Upper lobe of left lung (tissue), 6 donors: Measurements from ENCODE around the gene EYA2. TPM values are rescaled to one million over a fixed set of nuclear protein-coding genes. Genes with fewer than 3 reads are reported as not detected.

ENCODE experiments used
- ATAC-seq, 2 donors: fragments of 200-7000 bp; cut with Tn5 transposase; one replicate each; pipeline ENCODE4 v1.9.1; 2022; ENCODE audit warnings: mild to moderate bottlenecking in 2 of 2, moderate library complexity in 2 of 2; ENCODE audit not compliant: low FRiP score in 2 of 2
- DNase-seq, 2 donors: peaks; one replicate each; pipeline ENCODE4 v3.0.0-alpha.2; 2019 to 2020
- H3K27ac ChIP-seq, 4 donors: fragments of 200-600 bp; sonication (generic); one replicate each; pipeline ENCODE4 v1.5.1; 2016 to 2019
- H3K27me3 ChIP-seq, 4 donors: fragments of 200-600 bp; sonication (generic); one replicate each; pipeline ENCODE4 v1.5.1; 2017 to 2019
- H3K36me3 ChIP-seq, 4 donors: fragments of 200-600 bp; sonication (generic); one replicate each; pipeline ENCODE4 v1.5.1; 2016 to 2019
- H3K4me1 ChIP-seq, 4 donors: fragments of 200-600 bp; sonication (generic); one replicate each; pipeline ENCODE4 v1.5.1; 2018 to 2019
- H3K4me3 ChIP-seq, 4 donors: fragments of 200-600 bp; sonication (generic); one replicate each; pipeline ENCODE4 v1.5.1; 2017 to 2019; ENCODE audit warnings: mild to moderate bottlenecking in 2 of 4, moderate library complexity in 1 of 4
- H3K9me3 ChIP-seq, 4 donors: fragments of 200-600 bp; sonication (generic); one replicate each; pipeline ENCODE4 v1.5.1; 2018 to 2019
- CTCF ChIP-seq, 6 experiments: fragments of 450-650 bp in 4 of 6; fragments of 200-600 bp in 2 of 6; sonication (generic) in 2 of 6; IDR thresholded peaks; one replicate each; pipeline ENCODE4 v1.5.1; 2016 to 2019; ENCODE audit warnings: antibody characterized with exemption in 6 of 6
- EP300 ChIP-seq, 4 donors: sonication (generic); formaldehyde crosslinking; IDR thresholded peaks; one replicate each; pipeline ENCODE4 v1.5.1; 2017; ENCODE audit warnings: antibody characterized with exemption in 4 of 4, control low read depth in 2 of 4
- POLR2A ChIP-seq, 4 donors: fragments of 450-650 bp; IDR thresholded peaks; one replicate each; pipeline ENCODE4 v1.5.1; 2016 to 2017; ENCODE audit warnings: antibody characterized with exemption in 4 of 4, mild to moderate bottlenecking in 2 of 4
- POLR2AphosphoS5 ChIP-seq, 2 donors: sonication (generic); formaldehyde crosslinking; IDR thresholded peaks; one replicate each; pipeline ENCODE4 v1.5.1; 2017; ENCODE audit warnings: antibody characterized with exemption in 2 of 2
- WGBS, 2 donors: methylation state at CpG; one replicate each; pipeline ENCODE4 v1.1.5; 2017 to 2018; 5-methylcytosine and 5-hydroxymethylcytosine counted together
- total RNA-seq, 6 donors: library from RNA; depleted of rRNA in 4 of 6; stranded (reverse); fragments of >200 nt in 4 of 6; gene quantifications; one replicate each; pipeline versions ENCODE4 v1.1.0 to v1.2.1, GENCODE V29; 2016 to 2021
- donor health status: DM: no; HTN: no; CAD: no; lungs with moderate emphysema.
- donor health status: DM: no; HTN: yes; CAD: no; lungs with severe emphysema.

EYA2 gene
- total RNA-seq, 6 donors from 2014 or later: 0.66 to 9.4 (median 3.0) TPM

DNA sequence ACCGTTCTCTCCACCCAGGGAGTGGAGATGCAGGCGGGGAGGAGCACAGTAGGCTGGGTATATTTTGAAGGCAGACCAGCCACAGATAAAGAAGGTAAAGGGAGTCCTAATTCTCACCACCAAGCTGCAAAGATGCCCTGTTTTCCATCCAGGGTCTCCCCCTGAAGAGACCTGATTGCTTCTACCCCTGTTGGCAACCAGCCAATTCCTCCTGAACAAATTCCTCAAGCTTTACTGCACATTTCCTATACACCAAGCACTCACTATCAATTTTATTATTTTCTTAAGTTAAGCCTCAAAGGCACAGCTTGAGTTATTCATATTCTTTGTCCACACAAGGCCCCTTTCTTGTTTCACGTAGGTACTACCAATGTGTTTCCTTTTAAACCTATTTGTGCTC, 214.4 kb downstream of the EYA2 start:
- no peaks in the 10 kb centered on the region for H3K27me3 ChIP-seq
- WGBS, 2 donors: 87% methylated on average over 3 of the region's 3 CpGs
- no peaks in the 10 kb centered on the region for H3K36me3 ChIP-seq
- TF ChIP-seq CTCF (IDR thresholded peaks at IDR 0.05) (no peak), POLR2AphosphoS5 (IDR thresholded peaks at IDR 0.05) (no peak), POLR2A (IDR thresholded peaks at IDR 0.05) (no peak), EP300 (IDR thresholded peaks at IDR 0.05) (no peak)
- H3K4me3 ChIP-seq: no peak overlapping the region
- H3K9me3 ChIP-seq: peaks cover 0 to 12% (median 3%) of the 10 kb centered on the region in 4 donors
- H3K4me1 ChIP-seq: no peaks in the 10 kb centered on the region
- ATAC-seq: no peak
- H3K27ac ChIP-seq: no peak overlapping the region
- DNase-seq: no peak

GRCh38 chr20:47110819-47111218, 216.2 kb downstream of the EYA2 start:
- Histone ChIP-seq H3K36me3 (no peaks in the 10 kb centered on the region), H3K4me1 (no peaks in the 10 kb centered on the region), H3K9me3 (peaks cover 0 to 12% (median 3%) of the 10 kb centered on the region in 4 donors), H3K4me3 (no peak overlapping the region), H3K27me3 (no peaks in the 10 kb centered on the region), H3K27ac (no peak overlapping the region)
- TF ChIP-seq EP300 (IDR thresholded peaks at IDR 0.05): no peak
- no peak for TF ChIP-seq POLR2A (IDR thresholded peaks at IDR 0.05)
- TF ChIP-seq CTCF (IDR thresholded peaks at IDR 0.05): no peak
- no peak for TF ChIP-seq POLR2AphosphoS5 (IDR thresholded peaks at IDR 0.05)
- WGBS, 2 donors: 33 to 61% methylated on average over 1 of the region's 1 CpG
- DNase-seq (no peak), ATAC-seq (no peak)

DNA sequence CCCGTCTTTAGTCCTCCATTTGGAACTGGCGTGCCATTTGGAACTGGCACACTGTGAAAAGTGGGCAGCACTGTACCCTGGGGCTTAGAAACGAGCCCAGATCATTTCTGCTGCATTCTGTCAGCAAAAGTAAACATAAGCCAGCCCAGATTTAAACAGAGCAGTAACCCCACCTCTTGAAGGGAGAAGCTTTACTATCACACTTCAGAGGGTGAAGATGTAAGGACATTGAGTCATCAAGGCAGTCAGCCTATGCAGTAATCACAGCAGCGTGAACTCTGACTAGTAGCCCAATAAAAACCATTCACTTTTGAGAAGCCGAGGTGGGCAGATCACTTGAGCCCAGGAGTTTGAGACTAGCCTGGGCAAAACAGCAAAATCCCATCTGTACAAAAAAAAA, 216.9 kb downstream of the EYA2 start:
- TF ChIP-seq EP300 (IDR thresholded peaks at IDR 0.05) (no peak), POLR2AphosphoS5 (IDR thresholded peaks at IDR 0.05) (no peak), POLR2A (IDR thresholded peaks at IDR 0.05) (no peak), CTCF (IDR thresholded peaks at IDR 0.05) (no peak)
- 85 to 91% methylated on average over 5 of the region's 5 CpGs for WGBS, 2 donors
- H3K4me1 ChIP-seq: no peaks in the 10 kb centered on the region
- H3K9me3 ChIP-seq: peaks cover 0 to 12% (median 3%) of the 10 kb centered on the region in 4 donors
- H3K4me3 ChIP-seq: no peak overlapping the region
- ATAC-seq (no peak), DNase-seq (no peak)
- H3K27ac ChIP-seq: no peak overlapping the region
- H3K27me3 ChIP-seq: no peaks in the 10 kb centered on the region
- H3K36me3 ChIP-seq: no peaks in the 10 kb centered on the region

- Histone ChIP-seq H3K4me1 (peaks cover 0 to 4% (median 0%) of the 10 kb centered on the region in 4 donors), H3K27ac (no peak overlapping the region), H3K27me3 (no peaks in the 10 kb centered on the region), H3K36me3 (no peaks in the 10 kb centered on the region), H3K4me3 (no peak overlapping the region), H3K9me3 (peaks cover 0 to 12% (median 3%) of the 10 kb centered on the region in 4 donors)
- 71 to 72% methylated on average over 5 of the region's 5 CpGs for WGBS, 2 donors
- TF ChIP-seq CTCF (IDR thresholded peaks at IDR 0.05) (no peak), EP300 (IDR thresholded peaks at IDR 0.05) (no peak), POLR2AphosphoS5 (IDR thresholded peaks at IDR 0.05) (no peak)
- ATAC-seq (no peak), DNase-seq (no peak)
These were observed 218.9 kb downstream of the EYA2 start for GRCh38 chr20:47113362-47114109.

DNA sequence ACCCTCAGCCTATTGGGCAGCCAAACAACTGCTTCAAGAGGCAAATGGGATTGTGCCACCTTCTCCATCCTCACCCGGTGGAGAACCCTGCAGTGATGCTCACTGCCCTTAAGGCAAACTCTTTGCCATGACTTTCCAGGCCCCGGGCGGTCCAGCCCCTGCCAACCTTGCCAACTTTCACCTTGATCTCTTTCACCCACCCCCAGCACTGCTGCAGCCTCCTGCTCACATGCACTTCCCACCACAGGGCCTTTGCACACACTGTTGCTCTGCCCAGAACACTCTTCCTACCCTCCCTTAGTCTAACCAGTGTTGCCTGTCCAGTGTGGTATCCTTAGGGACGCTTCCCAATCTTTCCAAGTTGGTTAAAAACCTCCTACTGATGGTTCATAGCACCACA, 221.1 kb downstream of the EYA2 start:
- no peaks in the 10 kb centered on the region for H3K36me3 ChIP-seq
- peaks cover 0 to 4% (median 0%) of the 10 kb centered on the region in 4 donors for H3K4me1 ChIP-seq
- TF ChIP-seq POLR2AphosphoS5 (IDR thresholded peaks at IDR 0.05) (no peak), POLR2A (IDR thresholded peaks at IDR 0.05) (no peak), EP300 (IDR thresholded peaks at IDR 0.05) (no peak), CTCF (IDR thresholded peaks at IDR 0.05) (no peak)
- 95 to 98% methylated on average over 4 of the region's 4 CpGs for WGBS, 2 donors
- peaks cover 0 to 8% (median 2%) of the 10 kb centered on the region in 4 donors for H3K9me3 ChIP-seq
- H3K4me3 ChIP-seq: no peak overlapping the region
- no peak overlapping the region for H3K27ac ChIP-seq
- ATAC-seq (no peak), DNase-seq (no peak)
- H3K27me3 ChIP-seq: no peaks in the 10 kb centered on the region
